GM18508 (cell line): ENCODE measurements around the gene DIAPH3.

Source experiments
- ATAC-seq: cut with Tn5 transposase; IDR thresholded peaks from one replicate; pipeline ENCODE4 v1.9.1; 2021; ENCODE audit warnings: moderate number of reproducible peaks; ENCODE audit not compliant: insufficient read depth, unreplicated experiment

DIAPH3 gene

GRCh38 chr13:59890054-59890453, 273.7 kb downstream of the DIAPH3 start:
- no peak for ATAC-seq

- no peak for ATAC-seq
Observed at GRCh38 chr13:59888408-59888807, 275.3 kb downstream of the DIAPH3 start.

GRCh38 chr13:59885076-59885475, 278.7 kb downstream of the DIAPH3 start:
- ATAC-seq: no peak

GRCh38 chr13:59883885-59884284, 279.8 kb downstream of the DIAPH3 start:
- no peak for ATAC-seq

GRCh38 chr13:59880468-59880867, 283.3 kb downstream of the DIAPH3 start:
- no peak for ATAC-seq

- no peak for ATAC-seq
Observed at GRCh38 chr13:59879281-59879680, 284.4 kb downstream of the DIAPH3 start.

GRCh38 chr13:59877933-59878332, 285.8 kb downstream of the DIAPH3 start:
- ATAC-seq: no peak

GRCh38 chr13:59874973-59875372, 288.8 kb downstream of the DIAPH3 start:
- ATAC-seq: no peak

GRCh38 chr13:59873856-59874255, 289.9 kb downstream of the DIAPH3 start:
- ATAC-seq: no peak

GRCh38 chr13:59873309-59873708, 290.4 kb downstream of the DIAPH3 start:
- ATAC-seq: no peak

- no peak for ATAC-seq
Observed at GRCh38 chr13:59867867-59868266, 295.9 kb downstream of the DIAPH3 start.

- no peak for ATAC-seq
Observed at GRCh38 chr13:59865398-59865797, 298.3 kb downstream of the DIAPH3 start.

- no peak for ATAC-seq
Observed at GRCh38 chr13:59863621-59864020, 300.1 kb downstream of the DIAPH3 start.

- no peak for ATAC-seq
Observed at GRCh38 chr13:59861676-59862075, 302.1 kb downstream of the DIAPH3 start.

- ATAC-seq: no peak
Observed at GRCh38 chr13:59856281-59856810, 307.4 kb downstream of the DIAPH3 start.

- ATAC-seq: no peak
Observed at GRCh38 chr13:59846845-59847620, 316.7 kb downstream of the DIAPH3 start.

- no peak for ATAC-seq
Observed at GRCh38 chr13:59843040-59843439, 320.7 kb downstream of the DIAPH3 start.

- no peak for ATAC-seq
Observed at GRCh38 chr13:59842507-59842906, 321.2 kb downstream of the DIAPH3 start.

- no peak for ATAC-seq
Observed at GRCh38 chr13:59839186-59839585, 324.5 kb downstream of the DIAPH3 start.

GRCh38 chr13:59837101-59837500, 326.6 kb downstream of the DIAPH3 start:
- no peak for ATAC-seq

GRCh38 chr13:59835569-59835968, 328.2 kb downstream of the DIAPH3 start:
- ATAC-seq: no peak

- ATAC-seq: no peak
Observed at GRCh38 chr13:59834801-59835200, 328.9 kb downstream of the DIAPH3 start.
